RWPE2 (cell line): Measurements from ENCODE around the gene SENP6.

Experiments
- ATAC-seq: fragments of 200-7000 bp; cut with Tn5 transposase; 3 replicates; pipeline ENCODE4 v1.9.1; 2021; ENCODE audit warnings: low read depth
- DNase-seq: peaks from one replicate; pipeline ENCODE4 v3.0.0-alpha.2; 2020; ENCODE audit warnings: low spot score
- H3K27ac ChIP-seq: fragments of 450-650 bp; 2 replicates; pipeline ENCODE4 v1.5.1; 2017; ENCODE audit warnings: mild to moderate bottlenecking; ENCODE audit not compliant: poor library complexity, severe bottlenecking
- H3K27me3 ChIP-seq: fragments of 250-450 bp; sonication (Bioruptor Pico); 2 replicates; pipeline ENCODE4 v1.5.1; 2021; ENCODE audit warnings: mild to moderate bottlenecking, moderate library complexity; ENCODE audit not compliant: insufficient read depth, poor library complexity, severe bottlenecking
- H3K36me3 ChIP-seq: fragments of 250-450 bp; sonication (Bioruptor Pico); 2 replicates; pipeline ENCODE4 v1.5.1; 2020; ENCODE audit warnings: low read depth, mild to moderate bottlenecking, moderate library complexity
- H3K4me1 ChIP-seq: fragments of 250-450 bp; sonication (Bioruptor Pico); 2 replicates; pipeline ENCODE4 v1.5.1; 2021; ENCODE audit warnings: mild to moderate bottlenecking, moderate library complexity; ENCODE audit not compliant: insufficient read depth, poor library complexity, severe bottlenecking
- H3K4me3 ChIP-seq: fragments of 250-450 bp; sonication (Bioruptor Pico); 2 replicates; pipeline ENCODE4 v1.5.1; 2021; ENCODE audit warnings: mild to moderate bottlenecking, moderate library complexity; ENCODE audit not compliant: severe bottlenecking
- H3K9me3 ChIP-seq: fragments of 250-450 bp; sonication (Bioruptor Pico); 2 replicates; pipeline ENCODE4 v1.5.1; 2021; ENCODE audit warnings: mild to moderate bottlenecking, moderate library complexity; ENCODE audit not compliant: severe bottlenecking
- TF ChIP-seq, protein P1 (sequence below): fragments of 450-650 bp; IDR thresholded peaks from one replicate; pipeline ENCODE4 v1.5.1; 2017; ENCODE audit warnings: mild to moderate bottlenecking, moderate library complexity; ENCODE audit not compliant: poor library complexity, severe bottlenecking

The SENP6 gene

DNA sequence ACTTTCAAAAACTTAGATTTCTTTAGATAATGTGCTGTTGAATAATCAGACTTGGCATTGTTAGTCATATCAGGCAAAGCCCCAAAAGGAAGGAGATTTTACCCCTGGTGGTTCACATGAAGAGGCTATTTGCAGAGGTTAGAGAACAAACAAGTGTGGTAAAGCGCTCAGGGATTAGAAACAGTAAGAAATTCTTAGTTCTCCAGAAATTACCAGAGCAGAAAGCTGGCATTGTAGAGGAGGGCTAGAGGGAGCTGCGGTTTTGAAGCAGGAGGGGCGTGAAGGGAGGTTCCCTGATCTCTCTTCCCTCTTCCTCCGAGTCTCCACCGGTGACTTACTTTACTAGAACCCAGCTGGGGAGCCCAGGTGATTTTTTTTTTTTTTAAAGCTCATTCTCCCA, 157.5 kb downstream of the SENP6 start:
- Histone ChIP-seq H3K27ac (no peak overlapping the region), H3K36me3 (peaks cover 4% of the 10 kb centered on the region), H3K4me3 (no peak overlapping the region), H3K27me3 (no peaks in the 10 kb centered on the region), H3K9me3 (no peaks in the 10 kb centered on the region), H3K4me1 (no peaks in the 10 kb centered on the region)
- ATAC-seq (no peak), DNase-seq (no peak)
- TF ChIP-seq, protein P1, sequence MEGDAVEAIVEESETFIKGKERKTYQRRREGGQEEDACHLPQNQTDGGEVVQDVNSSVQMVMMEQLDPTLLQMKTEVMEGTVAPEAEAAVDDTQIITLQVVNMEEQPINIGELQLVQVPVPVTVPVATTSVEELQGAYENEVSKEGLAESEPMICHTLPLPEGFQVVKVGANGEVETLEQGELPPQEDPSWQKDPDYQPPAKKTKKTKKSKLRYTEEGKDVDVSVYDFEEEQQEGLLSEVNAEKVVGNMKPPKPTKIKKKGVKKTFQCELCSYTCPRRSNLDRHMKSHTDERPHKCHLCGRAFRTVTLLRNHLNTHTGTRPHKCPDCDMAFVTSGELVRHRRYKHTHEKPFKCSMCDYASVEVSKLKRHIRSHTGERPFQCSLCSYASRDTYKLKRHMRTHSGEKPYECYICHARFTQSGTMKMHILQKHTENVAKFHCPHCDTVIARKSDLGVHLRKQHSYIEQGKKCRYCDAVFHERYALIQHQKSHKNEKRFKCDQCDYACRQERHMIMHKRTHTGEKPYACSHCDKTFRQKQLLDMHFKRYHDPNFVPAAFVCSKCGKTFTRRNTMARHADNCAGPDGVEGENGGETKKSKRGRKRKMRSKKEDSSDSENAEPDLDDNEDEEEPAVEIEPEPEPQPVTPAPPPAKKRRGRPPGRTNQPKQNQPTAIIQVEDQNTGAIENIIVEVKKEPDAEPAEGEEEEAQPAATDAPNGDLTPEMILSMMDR: no peak

DNA sequence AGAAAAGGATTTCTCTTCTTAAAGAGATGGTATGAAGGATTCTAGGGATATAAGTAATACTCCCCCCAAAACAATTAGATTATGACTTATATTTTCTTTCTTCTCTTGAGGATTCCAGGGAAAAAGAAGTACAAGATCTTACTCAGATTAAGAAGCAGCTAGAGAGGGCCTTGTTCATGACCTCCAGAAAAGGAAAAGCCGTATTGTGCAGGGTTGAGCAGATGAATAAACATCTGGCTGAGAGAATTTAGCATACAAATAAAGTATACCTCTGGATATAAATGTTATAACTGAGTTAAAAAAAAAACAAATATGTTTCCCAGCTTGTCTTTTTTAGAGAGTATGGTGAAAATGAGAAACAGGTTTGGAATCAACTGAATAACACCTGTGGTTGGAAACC, 158.6 kb downstream of the SENP6 start:
- Histone ChIP-seq H3K4me1 (no peaks in the 10 kb centered on the region), H3K36me3 (peaks cover 4% of the 10 kb centered on the region; the same call in 1 of the 2 replicates), H3K9me3 (no peaks in the 10 kb centered on the region), H3K4me3 (no peak overlapping the region), H3K27me3 (no peaks in the 10 kb centered on the region), H3K27ac (no peak overlapping the region)
- DNase-seq (no peak), ATAC-seq (no peak)
- TF ChIP-seq, protein P1: no peak

DNA sequence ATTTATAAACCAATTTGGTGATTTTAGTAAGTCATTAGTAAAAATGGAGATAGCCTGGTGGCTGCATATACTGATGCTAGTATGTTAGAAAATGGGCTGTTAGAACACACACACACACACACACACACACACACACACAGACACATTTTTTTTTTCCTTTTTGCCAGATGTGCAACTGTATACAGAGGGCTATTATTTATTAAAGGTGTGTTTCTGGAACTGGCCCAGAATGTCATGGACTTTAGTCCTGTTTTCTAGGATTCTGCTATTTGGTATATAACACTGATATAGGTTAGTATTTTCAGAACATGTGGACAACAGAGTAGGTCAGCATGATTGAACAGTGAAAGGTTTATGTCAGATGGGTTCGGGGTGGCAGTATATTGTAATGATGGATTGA, 159.8 kb downstream of the SENP6 start:
- Histone ChIP-seq H3K27me3 (no peaks in the 10 kb centered on the region), H3K36me3 (peaks cover 4% of the 10 kb centered on the region; the same call in 1 of the 2 replicates), H3K9me3 (no peaks in the 10 kb centered on the region), H3K27ac (no peak overlapping the region), H3K4me1 (no peaks in the 10 kb centered on the region), H3K4me3 (no peak overlapping the region)
- TF ChIP-seq, protein P1: no peak
- DNase-seq: no peak
- ATAC-seq: no peak

DNA sequence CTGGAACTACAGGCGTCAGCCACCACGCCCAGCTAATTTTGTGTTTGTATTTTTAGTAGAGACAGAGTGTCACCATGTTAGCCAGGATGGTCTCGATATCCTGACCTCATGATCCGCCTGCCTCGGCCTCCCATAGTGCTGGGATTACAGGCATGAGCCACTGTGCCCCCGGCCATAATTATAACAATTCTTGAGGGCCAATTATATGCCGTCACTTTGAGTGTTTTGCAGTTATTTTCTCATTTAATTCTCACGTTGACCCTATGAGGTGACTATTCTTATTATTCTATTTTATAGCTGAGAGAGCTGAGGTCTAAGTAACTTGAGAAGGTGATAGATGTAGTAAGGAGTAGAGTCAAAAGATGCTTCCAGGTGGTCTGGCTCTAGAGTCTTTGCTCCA, 160.4 kb downstream of the SENP6 start:
- ATAC-seq (no peak), DNase-seq (no peak)
- TF ChIP-seq, protein P1: no peak
- Histone ChIP-seq H3K9me3 (no peaks in the 10 kb centered on the region), H3K27ac (no peak overlapping the region), H3K4me3 (no peak overlapping the region), H3K36me3 (peaks cover 4% of the 10 kb centered on the region; the same call in 1 of the 2 replicates), H3K4me1 (no peaks in the 10 kb centered on the region), H3K27me3 (no peaks in the 10 kb centered on the region)

DNA sequence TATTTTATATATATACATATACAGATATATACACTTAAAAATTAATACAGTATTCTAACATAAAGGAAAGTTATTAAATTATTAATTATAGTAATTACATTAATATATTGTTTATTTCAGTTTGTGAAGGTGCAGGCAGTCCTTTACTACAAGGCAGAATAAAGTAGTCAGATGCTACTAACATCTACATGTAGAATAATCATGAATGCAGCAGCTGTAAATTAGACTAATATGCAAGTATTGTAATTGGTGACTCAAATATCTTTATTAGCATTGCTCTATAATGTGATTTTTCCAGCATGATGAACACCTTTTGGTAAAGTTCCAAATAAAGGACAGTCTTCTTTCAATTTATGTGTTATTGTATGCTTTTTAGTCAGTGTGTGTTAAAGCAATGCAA, 164.7 kb downstream of the SENP6 start:
- Histone ChIP-seq H3K36me3 (peaks cover 4% of the 10 kb centered on the region; the same call in 1 of the 2 replicates), H3K27ac (no peak overlapping the region), H3K4me3 (no peak overlapping the region), H3K27me3 (no peaks in the 10 kb centered on the region), H3K4me1 (no peaks in the 10 kb centered on the region), H3K9me3 (no peaks in the 10 kb centered on the region)
- no peak for DNase-seq
- no peak for ATAC-seq
- TF ChIP-seq, protein P1: no peak
